Endothelial cell of umbilical vein (primary cell): ENCODE results near the gene LRCH1. TPM values are rescaled to one million over a fixed set of nuclear protein-coding genes. Genes with fewer than 3 reads are reported as not detected.

ENCODE experiments used
- BruUV-seq: library from RNA; stranded (reverse); fragments of 400-500 nt; replicated peaks from 2 replicates; lab custom pipeline; 2021; lab: Mats Ljungman, UMichigan
- CTCF ChIA-PET: fragments of 300-600, 350-600 bp; sonication (Branson Sonifier 250); formaldehyde crosslinking; loops from one replicate; lab custom pipeline; 2021; ENCODE audit warnings: antibody characterized with exemption, inconsistent platforms; lab: Charles Lee
- POLR2A ChIA-PET: fragments of 300-600, 350-600 bp; sonication (Branson Sonifier 250); formaldehyde crosslinking; loops from one replicate; lab custom pipeline; 2021; ENCODE audit warnings: antibody characterized with exemption, inconsistent platforms; lab: Charles Lee
- DNase-seq: peaks from one replicate; pipeline ENCODE4 v3.0.0-alpha.2; 2011; ENCODE audit warnings: low read depth, low spot score
- FAIRE-seq: peaks from 2 replicates; lab custom pipeline; 2011; peaks lifted over from hg19 to GRCh38; lab: Jason Lieb, UNC
- H2AFZ ChIP-seq: 2 replicates; pipeline ENCODE4 v1.6.0; 2012; ENCODE audit warnings: low read depth, low read length, control low read depth, inconsistent platforms
- H3K27ac ChIP-seq: 2 replicates; pipeline ENCODE4 v1.5.1; 2011; ENCODE audit warnings: low read depth, mild to moderate bottlenecking, control low read depth, low read length, moderate library complexity; ENCODE audit not compliant: insufficient read depth
- H3K27me3 ChIP-seq, 2 experiments: 2 replicates each; pipeline versions ENCODE4 v1.6.0 to v1.6.1; 2011; ENCODE audit warnings: low read length in 2 of 2, mixed read lengths in 1 of 2; ENCODE audit not compliant: control insufficient read depth in 2 of 2, insufficient read depth in 2 of 2
- H3K36me3 ChIP-seq, 2 experiments: 2 replicates in 1 of 2; 3 replicates in 1 of 2; pipeline ENCODE4 v1.5.1; 2011; ENCODE audit warnings: low read length in 2 of 2, mild to moderate bottlenecking in 1 of 2, moderate library complexity in 1 of 2; ENCODE audit not compliant: control insufficient read depth in 2 of 2, insufficient read depth in 2 of 2; ENCODE audit errors: extremely low read depth in 1 of 2
- H3K4me1 ChIP-seq: 3 replicates; pipeline ENCODE4 v1.5.1; 2011; ENCODE audit warnings: mild to moderate bottlenecking, low read length; ENCODE audit not compliant: control insufficient read depth, insufficient read depth; ENCODE audit errors: extremely low read depth
- H3K4me2 ChIP-seq: 2 replicates; pipeline ENCODE4 v1.6.1; 2011; ENCODE audit warnings: low read length, control low read depth, mixed read lengths; ENCODE audit not compliant: insufficient read depth
- H3K4me3 ChIP-seq, 3 experiments: fragments of 200-600 bp in 1 of 3; sonication (generic), shearing (Covaris generic) in 1 of 3; replicated peaks in 1 of 3; 2 replicates each; pipeline ENCODE4 v1.5.1; 2011 to 2016; ENCODE audit warnings: control low read depth in 3 of 3, low read length in 3 of 3, mild to moderate bottlenecking in 2 of 3, inconsistent platforms in 1 of 3, low read depth in 1 of 3, moderate library complexity in 1 of 3; ENCODE audit not compliant: insufficient read depth in 1 of 3
- H3K79me2 ChIP-seq: 2 replicates; pipeline ENCODE4 v1.6.0; 2012; ENCODE audit warnings: low read length, inconsistent platforms; ENCODE audit not compliant: control insufficient read depth, insufficient read depth
- H3K9ac ChIP-seq: replicated peaks from 2 replicates; pipeline ENCODE3; 2011; ENCODE audit warnings: low read length, control low read depth; ENCODE audit not compliant: insufficient read depth; ENCODE audit errors: extremely low read depth
- H3K9me1 ChIP-seq: replicated peaks from 3 replicates; pipeline ENCODE4 v1.6.0; 2011; ENCODE audit warnings: mild to moderate bottlenecking, low read length; ENCODE audit not compliant: control insufficient read depth, insufficient read depth; ENCODE audit errors: extremely low read depth
- H3K9me3 ChIP-seq: replicated peaks from 2 replicates; pipeline ENCODE4 v1.5.1; 2012; ENCODE audit warnings: low read length, inconsistent platforms; ENCODE audit not compliant: control insufficient read depth, insufficient read depth
- H4K20me1 ChIP-seq: replicated peaks from 2 replicates; pipeline ENCODE3; 2011; ENCODE audit warnings: mild to moderate bottlenecking, low read length; ENCODE audit not compliant: control insufficient read depth, insufficient read depth; ENCODE audit errors: extremely low read depth
- EZH2 ChIP-seq: IDR thresholded peaks from 2 replicates; pipeline ENCODE4 v1.6.1; 2012; ENCODE audit warnings: borderline replicate concordance, low read depth, mild to moderate bottlenecking, moderate library complexity, low read length, inconsistent platforms; ENCODE audit not compliant: severe bottlenecking
- FOS ChIP-seq: IDR thresholded peaks from 2 replicates; pipeline ENCODE4 v1.6.1; 2011; ENCODE audit warnings: mild to moderate bottlenecking, low read length, moderate library complexity, borderline replicate concordance; ENCODE audit not compliant: insufficient read depth
- GATA2 ChIP-seq: IDR thresholded peaks from 2 replicates; pipeline ENCODE4 v1.7.0; 2011; ENCODE audit warnings: low read depth, mild to moderate bottlenecking, moderate library complexity, mixed read lengths, low read length; ENCODE audit not compliant: insufficient read length, insufficient read depth
- JUN ChIP-seq: IDR thresholded peaks from 2 replicates; pipeline ENCODE4 v1.6.1; 2011; ENCODE audit warnings: borderline replicate concordance, low read depth; ENCODE audit not compliant: insufficient read length, insufficient read depth
- MYC ChIP-seq: IDR thresholded peaks from one replicate; pipeline ENCODE4 v1.6.1; 2011; ENCODE audit warnings: mild to moderate bottlenecking, low read depth, low read length
- POLR2A ChIP-seq: IDR thresholded peaks from 2 replicates; pipeline ENCODE4 v1.6.1; 2012; ENCODE audit warnings: low read depth, mild to moderate bottlenecking, control low read depth, low read length
- POLR2AphosphoS5 ChIP-seq: IDR thresholded peaks from 2 replicates; pipeline ENCODE4 v1.6.1; 2012; ENCODE audit warnings: low read depth, mild to moderate bottlenecking, control low read depth, low read length, moderate library complexity; ENCODE audit not compliant: insufficient read depth
- dilution Hi-C: fragments of 300-500 bp; cut with MboI; formaldehyde crosslinking; loops from one replicate; pipeline ENCODE4 v1.15.0; 2019; ENCODE audit warnings: low sequenced_read_pairs; ENCODE audit not compliant: extremely low pct_ligation_motif_present
- intact Hi-C: fragments of 100-400 bp; cut with micrococcal nuclease; formaldehyde crosslinking; loops from one replicate; pipeline ENCODE4 v1.10.0; 2022
- polyA plus RNA-seq, 4 experiments: library from polyadenylated mRNA; depleted of rRNA in 3 of 4; stranded (reverse) in 3 of 4; unstranded in 1 of 4; fragments of >200 nt; gene quantifications; 2 replicates each; pipeline versions ENCODE4 v1.2.1 to v1.2.3, GENCODE V29; 2011 to 2012; ENCODE audit warnings: missing spikeins in 1 of 4
- total RNA-seq: library from RNA; stranded (reverse); gene quantifications from 2 replicates; pipeline ENCODE4 v1.2.3, GENCODE V29; 2021
- TF ChIP-seq, protein P1 (sequence below), 2 donors: IDR thresholded peaks; 1 replicate in 1 of 2; 2 replicates in 1 of 2; pipeline ENCODE4 v1.5.1; 2011; ENCODE audit warnings: low read length in 2 of 2, mild to moderate bottlenecking in 2 of 2, moderate library complexity in 2 of 2, control low read depth in 1 of 2, inconsistent platforms in 1 of 2, low read depth in 1 of 2; ENCODE audit not compliant: insufficient read depth in 1 of 2; ENCODE audit errors: extremely low read depth in 1 of 2
- TF ChIP-seq, protein P2 (sequence below): IDR thresholded peaks from 2 replicates; pipeline ENCODE4 v1.6.1; 2011; ENCODE audit not compliant: insufficient read depth, insufficient read length

The LRCH1 gene
- total and polyA plus RNA-seq, 2 donors (not counting 3 experiments of a cell fraction or from before 2014, with no cell fraction given) = 5.4 to 16.5 TPM

DNA sequence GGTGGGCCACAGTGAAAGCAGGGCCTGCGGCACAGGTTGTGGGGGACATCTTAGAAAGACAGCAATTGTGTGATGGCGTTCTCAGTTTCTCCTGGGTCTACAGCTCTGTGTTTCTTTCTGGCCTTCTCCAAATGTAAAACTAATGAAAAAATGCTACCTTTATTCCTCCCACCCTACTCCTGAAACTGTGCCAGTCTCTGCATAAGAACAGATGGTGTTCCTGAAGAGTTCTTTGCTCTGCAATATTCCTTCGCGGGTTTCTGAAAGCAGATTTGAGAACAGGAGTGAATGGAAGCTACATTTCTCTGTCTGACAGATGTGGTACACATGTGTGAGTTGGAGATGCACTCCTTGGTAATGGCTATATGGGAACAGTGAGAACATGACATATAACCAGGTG lies 18.0 kb upstream of the LRCH1 start:
- H3K36me3 ChIP-seq = no peaks in the 10 kb centered on the region
- dilution Hi-C loops (no loop called here), intact Hi-C loops (no loop called here)
- TF ChIP-seq POLR2AphosphoS5 = no peak
- TF ChIP-seq POLR2A = no peak
- no peak for TF ChIP-seq GATA2
- TF ChIP-seq EZH2 = no peak
- TF ChIP-seq, protein P1, sequence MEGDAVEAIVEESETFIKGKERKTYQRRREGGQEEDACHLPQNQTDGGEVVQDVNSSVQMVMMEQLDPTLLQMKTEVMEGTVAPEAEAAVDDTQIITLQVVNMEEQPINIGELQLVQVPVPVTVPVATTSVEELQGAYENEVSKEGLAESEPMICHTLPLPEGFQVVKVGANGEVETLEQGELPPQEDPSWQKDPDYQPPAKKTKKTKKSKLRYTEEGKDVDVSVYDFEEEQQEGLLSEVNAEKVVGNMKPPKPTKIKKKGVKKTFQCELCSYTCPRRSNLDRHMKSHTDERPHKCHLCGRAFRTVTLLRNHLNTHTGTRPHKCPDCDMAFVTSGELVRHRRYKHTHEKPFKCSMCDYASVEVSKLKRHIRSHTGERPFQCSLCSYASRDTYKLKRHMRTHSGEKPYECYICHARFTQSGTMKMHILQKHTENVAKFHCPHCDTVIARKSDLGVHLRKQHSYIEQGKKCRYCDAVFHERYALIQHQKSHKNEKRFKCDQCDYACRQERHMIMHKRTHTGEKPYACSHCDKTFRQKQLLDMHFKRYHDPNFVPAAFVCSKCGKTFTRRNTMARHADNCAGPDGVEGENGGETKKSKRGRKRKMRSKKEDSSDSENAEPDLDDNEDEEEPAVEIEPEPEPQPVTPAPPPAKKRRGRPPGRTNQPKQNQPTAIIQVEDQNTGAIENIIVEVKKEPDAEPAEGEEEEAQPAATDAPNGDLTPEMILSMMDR (IDR thresholded peaks at IDR 0.05; ENCODE audit: extremely low read depth in 1 of 2, insufficient read depth in 1 of 2, low read depth in 1 of 2, low read length in 2 of 2) = no peak
- no peak for TF ChIP-seq MYC
- no peaks in the 10 kb centered on the region for H4K20me1 ChIP-seq
- POLR2A ChIA-PET = no interaction called here
- FAIRE-seq = no peak
- CTCF ChIA-PET = interaction anchor here (0.7 to 1.3 kb wide), 2 partner anchors 17 to 186 kb away, joined by 3 read pairs; no protein-coding TSS in a partner anchor
- H3K79me2 ChIP-seq = no peaks in the 10 kb centered on the region
- H3K9ac ChIP-seq = no peak overlapping the region
- no peaks in the 10 kb centered on the region for H3K4me1 ChIP-seq
- H3K4me3 ChIP-seq = no peak overlapping the region
- H3K27ac ChIP-seq = no peak overlapping the region
- H3K9me3 ChIP-seq = no peaks in the 10 kb centered on the region
- no peak for DNase-seq
- H3K27me3 ChIP-seq = peaks cover 3 to 16% of the 10 kb centered on the region in 2 experiments
- H3K4me2 ChIP-seq = no peak overlapping the region
- no peak overlapping the region for H2AFZ ChIP-seq
- no TSS peak for BruUV-seq
- no peaks in the 10 kb centered on the region for H3K9me1 ChIP-seq

DNA sequence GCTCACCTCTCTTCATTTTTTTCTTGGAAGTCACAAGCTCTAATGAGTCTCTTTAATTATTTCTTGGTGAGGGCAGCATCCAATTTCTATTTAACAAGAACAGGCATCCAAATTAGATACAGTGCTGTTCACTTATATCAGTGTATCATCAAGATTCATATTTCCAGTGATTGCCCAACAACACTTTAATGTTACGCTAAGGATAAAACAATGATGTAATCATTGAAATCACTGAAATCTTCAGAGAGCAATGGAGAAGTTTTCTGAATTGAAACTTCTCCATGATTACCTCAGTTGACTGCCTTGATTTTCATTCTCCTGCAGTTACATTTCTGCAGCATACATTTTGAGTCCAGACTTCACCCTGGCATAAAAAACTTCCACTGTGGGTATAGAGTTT lies 17.1 kb upstream of the LRCH1 start:
- no peak overlapping the region for H3K9ac ChIP-seq
- no peaks in the 10 kb centered on the region for H3K4me1 ChIP-seq
- no peak overlapping the region for H3K27ac ChIP-seq
- H3K9me1 ChIP-seq = no peaks in the 10 kb centered on the region
- TF ChIP-seq, protein P2, sequence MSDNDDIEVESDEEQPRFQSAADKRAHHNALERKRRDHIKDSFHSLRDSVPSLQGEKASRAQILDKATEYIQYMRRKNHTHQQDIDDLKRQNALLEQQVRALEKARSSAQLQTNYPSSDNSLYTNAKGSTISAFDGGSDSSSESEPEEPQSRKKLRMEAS = no peak
- no peak for TF ChIP-seq GATA2
- TF ChIP-seq POLR2AphosphoS5 = no peak
- no peak for TF ChIP-seq MYC
- TF ChIP-seq EZH2 = no peak
- TF ChIP-seq, protein P1 (IDR thresholded peaks at IDR 0.05; ENCODE audit: extremely low read depth in 1 of 2, insufficient read depth in 1 of 2, low read depth in 1 of 2, low read length in 2 of 2) = no peak
- no peak for TF ChIP-seq POLR2A
- TF ChIP-seq FOS = no peak
- no peak for TF ChIP-seq JUN
- BruUV-seq = no TSS peak
- DNase-seq = no peak
- H3K27me3 ChIP-seq = peaks cover 3 to 11% of the 10 kb centered on the region in 2 experiments
- no peaks in the 10 kb centered on the region for H4K20me1 ChIP-seq
- H3K9me3 ChIP-seq = no peaks in the 10 kb centered on the region
- dilution Hi-C loops = no loop called here
- ChIA-PET CTCF (interaction anchor here (0.7 to 1.3 kb wide), 2 partner anchors 16 to 185 kb away, joined by 3 read pairs; no protein-coding TSS in a partner anchor), POLR2A (no interaction called here)
- intact Hi-C loops = no loop called here
- no peak overlapping the region for H2AFZ ChIP-seq
- no peak overlapping the region for H3K4me3 ChIP-seq
- no peaks in the 10 kb centered on the region for H3K79me2 ChIP-seq
- no peaks in the 10 kb centered on the region for H3K36me3 ChIP-seq
- FAIRE-seq = no peak
- H3K4me2 ChIP-seq = no peak overlapping the region
